Left forelimb (tissue), 1 donor: ENCODE measurements around the gene APC2.

Experiments used
- DNase-seq: peaks from one replicate; pipeline ENCODE4 v3.0.0-alpha.2; 2018; ENCODE audit warnings: low spot score

Gene APC2

DNA sequence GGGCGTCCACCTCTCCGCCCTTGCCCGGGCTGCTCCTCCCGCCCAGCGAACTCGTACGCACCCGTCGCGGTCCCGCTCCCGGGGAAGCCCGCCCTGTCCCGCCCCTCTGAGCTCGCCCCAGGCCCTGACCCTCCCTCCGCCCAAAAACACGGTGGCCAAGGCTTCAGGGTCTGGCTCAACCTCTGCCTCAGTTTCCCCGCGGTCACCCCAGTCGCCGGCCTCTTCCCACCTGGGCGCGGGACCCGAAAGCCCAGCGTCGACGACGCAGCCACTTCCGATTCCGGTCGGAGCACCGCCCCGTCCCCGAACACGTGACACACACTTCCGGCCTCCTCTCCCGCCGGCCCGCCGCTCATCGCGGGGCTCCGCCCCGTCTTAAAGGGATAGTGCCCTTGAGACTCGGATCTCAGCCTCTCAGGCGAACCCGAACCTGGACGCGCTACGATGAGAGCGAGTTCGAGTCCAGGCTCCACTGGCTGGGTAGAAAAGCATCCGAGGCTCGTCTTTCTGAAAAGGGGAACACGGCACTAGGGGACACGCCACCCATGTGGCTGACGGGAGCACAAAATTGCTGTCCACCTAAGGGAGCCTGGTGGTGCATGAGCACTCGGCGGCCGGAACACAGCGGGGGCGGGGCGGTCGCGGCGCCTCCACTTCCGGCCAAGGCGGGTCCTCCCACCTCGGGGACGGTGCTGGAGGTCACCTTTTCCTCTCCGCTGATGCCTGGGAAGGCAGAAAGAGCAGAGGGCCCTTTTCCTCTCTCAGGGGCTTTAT is 29.2 kb downstream of the APC2 start, which contains the start of gene C19orf25:
TSS of gene C19orf25 (minus strand) at position 282 of the 774 bp plus-strand sequence. CDS start 312 bp downstream, outside the sequence.
- DNase-seq = peak; percentile 94

DNA sequence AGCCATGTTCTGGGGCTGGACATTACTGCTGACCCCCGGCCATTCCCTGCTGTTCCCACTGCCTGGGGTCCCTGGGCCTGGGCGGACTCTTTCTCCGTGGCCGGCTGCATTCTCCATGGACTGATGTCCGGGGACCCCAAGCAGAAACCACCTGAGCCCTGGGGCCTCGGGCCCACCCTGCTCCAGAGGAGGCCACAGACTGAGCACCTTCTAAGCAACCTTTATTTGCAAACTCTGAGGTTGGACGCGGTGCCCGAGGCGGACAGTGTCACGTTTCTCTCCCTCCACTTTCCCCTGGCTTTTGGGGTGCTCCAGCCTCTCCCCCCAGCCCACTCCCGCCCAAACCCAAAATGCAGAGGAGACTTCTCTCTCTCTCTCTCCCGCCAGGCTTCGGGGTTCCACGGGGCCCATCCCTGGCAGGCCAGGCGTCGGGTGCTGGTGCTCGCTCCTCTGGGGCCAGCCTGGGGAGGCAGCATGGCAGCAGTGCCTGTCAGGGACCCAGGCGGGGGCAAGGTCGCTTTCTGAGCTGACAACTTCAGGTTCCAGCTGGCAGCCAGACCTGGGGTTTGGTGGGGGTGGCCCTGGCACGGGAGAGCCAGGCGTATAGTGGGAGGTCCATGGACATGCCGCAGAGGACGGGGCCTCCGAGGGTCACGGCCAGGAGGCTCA is 31.4 kb downstream of the APC2 start:
- no peak for DNase-seq

DNA sequence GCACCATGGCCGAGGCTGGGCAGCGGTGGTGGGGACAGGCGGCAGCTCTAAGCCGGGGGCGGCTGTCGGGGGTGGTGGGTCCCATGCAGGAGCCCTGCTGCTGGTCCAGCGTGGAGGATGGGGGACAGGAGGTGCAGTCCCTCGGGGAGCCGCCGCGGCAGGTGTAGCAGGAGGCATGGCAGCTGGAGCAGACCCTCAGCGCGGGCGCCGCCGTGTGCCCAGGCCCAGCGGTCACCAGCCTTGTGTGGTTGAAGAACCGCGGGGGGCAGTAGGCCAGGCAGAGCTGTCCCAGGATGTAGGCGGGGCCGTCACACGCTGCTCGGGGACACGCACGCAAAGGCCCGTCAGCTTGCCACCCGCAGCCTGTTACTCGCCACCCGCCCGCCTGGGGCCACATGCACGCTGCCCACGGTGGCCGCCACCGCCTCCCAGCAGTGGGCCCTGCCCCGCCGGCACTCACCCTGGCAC is 32.0 kb downstream of the APC2 start:
- no peak for DNase-seq

DNA sequence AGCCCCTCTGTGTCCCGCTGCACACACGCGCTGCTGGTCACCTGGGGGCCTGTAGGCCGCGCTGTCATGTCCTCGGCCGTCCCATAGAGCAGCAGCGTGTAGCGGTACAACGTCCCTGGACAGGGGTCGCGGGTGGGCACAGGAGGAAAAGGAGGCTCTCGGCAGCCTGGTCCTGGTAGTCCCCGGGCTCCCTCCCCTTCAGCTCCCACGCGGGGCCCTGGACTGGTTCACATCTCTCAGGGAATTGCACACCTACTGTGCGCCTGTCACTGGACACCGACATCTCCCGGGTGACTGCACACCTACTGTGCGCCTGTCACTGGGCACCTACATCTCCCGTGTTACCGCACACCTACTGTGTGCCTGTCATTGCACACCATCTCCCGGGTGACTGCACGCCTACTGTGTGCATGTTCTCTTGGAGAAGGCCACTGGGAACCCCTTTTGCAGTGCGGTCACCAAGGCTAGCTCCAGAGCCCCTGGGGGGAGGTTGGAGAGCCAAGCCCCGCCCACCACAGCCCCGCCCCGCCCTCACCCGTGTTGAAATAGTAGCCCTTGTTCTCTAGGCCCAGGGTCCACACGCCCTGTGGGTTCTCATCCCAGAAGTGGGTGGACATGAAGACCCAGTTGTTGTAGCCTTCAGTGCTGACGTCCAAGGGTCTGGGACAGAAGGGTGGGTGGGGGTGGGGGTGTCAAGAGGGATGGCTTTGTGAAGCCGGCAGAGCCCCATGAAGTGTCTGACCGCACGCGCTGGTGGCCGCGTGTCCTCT is 32.6 kb downstream of the APC2 start:
- DNase-seq = no peak

DNA sequence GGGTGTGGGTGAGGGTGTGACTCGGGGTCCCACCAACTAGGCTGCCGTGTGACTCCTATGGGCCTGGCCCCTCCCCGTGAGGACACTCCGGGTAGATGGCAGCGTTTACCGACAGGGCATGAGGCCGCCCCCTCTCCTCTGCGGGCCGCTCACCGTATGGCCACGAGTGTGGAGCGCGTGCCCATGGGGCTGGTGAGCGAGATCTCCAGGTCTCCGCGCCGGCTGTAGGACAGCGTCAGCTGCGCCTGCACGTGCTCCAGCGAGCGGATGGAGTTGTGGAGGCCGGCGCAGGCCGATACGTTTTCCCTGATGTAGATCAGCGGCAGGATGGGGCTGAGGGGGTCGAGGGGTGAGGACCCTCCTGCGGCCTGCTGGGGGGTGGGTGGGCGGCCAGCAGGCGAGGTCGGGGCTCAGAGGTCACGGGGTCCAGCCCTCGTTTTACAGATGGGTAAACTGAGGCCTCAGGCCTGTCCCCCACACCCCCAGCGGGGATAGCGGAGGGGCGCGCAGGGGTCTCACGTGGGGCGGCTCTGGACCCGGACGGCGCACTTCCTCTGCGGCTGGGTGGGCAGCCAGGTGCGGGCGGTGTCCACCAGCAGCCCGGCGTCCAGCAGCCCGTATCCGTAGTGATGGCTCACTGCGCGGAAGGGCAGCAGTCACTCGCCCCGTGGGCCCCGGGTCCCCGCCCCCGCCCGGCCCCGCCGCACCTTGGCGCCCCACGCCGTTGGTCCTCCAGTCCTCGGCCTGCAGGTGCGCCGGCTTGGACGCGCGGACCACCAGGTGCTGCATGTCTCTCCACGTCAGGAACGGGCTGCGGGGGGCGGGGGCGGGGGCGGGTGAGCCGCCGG is 33.4 kb downstream of the APC2 start:
- no peak for DNase-seq

DNA sequence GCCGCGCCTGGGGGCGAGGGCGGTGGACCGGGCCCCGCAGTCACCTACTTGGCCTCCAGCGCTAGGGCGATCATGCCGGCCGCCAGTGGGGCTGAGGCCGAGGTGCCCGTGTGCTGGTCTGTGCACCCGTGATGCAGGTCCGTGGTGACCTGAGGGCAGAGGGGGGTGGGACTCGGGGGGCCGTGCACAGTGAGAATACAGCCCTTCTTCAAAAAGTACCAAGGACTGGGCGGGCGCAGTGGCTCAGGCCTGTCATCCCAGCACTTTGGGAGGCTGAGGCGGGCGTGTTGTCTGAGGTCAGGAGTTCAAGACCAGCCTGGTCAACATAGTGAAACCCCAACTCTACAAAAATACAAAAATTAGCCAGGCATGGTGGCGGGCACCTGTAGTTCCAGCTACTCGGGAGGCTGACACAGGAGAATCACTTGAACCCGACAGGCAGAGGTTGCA is 34.1 kb downstream of the APC2 start:
- DNase-seq = no peak

DNA sequence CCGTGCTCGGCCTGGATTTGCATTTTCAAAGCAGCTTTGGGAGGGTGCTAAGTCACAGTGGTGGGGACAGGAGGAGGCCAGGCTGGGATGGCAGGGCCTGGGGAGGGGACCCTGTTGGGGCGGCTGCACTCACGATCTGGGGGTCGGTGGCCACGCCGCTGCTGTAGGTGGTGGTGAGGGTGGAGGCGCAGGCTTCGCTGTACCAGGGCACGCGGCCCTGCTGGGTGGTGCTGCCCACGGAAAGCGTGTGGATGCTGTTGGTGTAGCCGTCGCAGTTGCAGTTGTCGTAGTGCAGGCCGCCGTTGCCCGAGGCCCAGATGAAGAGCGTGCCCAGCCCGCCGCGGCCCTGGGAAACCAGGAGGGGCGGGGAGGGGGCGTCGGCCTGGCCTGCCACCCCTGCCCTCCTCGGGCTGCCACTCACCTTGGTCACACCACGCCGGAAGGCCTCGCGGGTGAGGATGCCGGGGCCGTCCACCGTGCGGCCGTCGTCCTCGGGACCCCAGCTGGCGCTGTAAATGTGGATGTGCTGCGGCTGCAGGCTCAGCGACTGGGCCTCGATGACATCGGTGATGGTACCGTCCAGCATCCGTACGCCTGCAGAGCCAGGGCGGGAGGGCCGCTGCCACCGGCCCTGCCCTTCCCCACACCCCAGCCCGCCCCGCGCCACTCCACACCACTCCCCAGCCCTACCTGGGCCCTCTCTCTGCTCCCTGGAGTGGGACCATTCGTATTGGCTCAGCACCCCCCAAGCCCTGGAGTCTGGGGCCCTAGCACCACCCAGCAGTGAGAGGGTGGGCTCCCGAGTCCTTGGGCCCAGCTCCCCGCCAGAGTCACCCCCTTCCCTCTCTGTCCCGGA is 37.0 kb downstream of the APC2 start:
- DNase-seq = no peak

DNA sequence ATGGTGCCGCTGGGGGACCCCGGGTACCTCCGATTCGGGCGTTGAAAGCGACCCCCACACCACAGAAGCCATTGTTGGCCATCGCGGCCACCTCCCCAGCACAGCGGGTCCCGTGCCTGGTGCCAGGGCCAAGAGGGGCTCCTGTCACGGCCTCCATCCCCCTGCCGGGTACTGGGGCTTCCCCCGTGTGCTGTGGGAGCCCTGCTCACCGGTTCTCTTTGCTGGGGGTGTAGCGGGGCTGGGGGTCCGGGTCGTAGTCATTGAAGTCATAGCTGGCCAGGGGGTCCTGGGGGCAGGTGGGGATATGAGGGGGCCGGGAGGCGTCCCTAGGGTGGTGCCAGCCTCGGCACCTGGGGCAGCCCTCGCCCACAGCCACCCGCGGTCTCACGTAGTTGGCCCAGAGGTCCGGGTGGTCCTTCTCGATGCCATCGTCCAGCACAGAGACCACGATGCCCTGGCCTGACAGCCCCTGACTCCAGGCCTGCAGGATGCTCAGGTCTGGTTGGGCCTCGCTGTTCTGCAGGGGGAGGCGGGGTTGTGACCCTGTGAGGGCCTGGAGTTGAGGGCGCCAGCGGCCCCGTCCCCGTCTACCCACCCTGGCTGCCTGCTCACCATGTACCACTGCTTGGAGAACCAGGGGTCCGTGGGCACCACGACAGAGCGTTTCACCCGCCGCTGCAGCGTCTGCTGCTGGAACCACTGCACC is 37.8 kb downstream of the APC2 start:
- no peak for DNase-seq

DNA sequence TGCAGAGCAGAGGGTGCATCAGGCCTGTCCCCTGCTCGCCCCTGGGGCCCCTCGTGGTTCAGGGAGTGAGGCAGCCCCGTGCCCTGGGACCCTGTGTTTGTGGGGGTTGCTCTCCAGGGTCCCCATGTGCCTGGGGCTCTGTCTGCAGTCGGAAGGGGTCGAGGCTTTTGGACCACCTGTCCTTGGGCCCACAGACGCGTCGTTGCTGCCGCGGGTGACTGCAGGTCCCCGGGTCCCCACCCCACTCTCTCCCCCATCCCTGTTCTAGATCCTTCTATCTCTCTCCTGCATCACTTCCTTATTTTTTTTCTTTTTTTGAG is 38.3 kb downstream of the APC2 start:
- no peak for DNase-seq

DNA sequence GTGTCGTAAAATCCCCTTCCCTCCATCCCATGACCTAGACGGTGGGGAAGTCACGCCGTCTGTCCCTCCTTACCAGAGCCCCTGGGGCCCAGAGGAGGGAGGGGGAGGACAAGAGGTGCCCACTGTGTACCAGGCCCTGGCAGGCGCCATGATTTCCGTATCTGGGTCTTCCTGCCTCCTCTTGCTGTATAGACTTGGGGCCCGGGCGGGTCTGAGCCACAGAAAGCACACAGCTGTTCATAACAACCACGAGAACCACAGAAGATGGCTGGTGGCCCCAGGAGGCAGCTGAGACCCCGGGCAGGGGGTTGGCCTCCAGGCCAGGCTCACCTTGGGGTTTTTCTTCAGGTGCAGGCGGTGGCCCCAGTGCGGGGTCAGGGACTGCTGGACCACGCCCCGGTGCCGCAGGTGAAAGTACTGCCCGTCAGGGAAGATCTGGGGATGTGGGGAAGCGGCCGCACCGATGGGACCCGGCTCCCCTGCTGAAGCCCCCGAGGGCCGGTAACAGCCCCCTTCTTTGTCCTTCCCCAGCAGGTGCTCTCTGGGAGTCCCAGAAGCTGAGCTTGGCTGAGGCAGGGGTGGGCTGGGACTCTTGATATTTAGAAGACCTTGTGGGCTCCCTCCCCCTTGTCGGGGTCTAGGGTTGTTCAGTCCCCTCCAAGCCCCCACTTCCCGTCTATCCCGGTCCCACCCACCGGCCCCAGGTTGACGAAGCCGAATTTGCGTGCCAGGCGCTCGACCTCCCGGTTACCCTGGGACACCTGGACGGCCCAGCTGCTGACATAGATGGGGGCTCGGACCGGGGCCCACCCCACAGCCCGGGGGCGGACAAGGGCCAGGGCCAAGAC is 39.8 kb downstream of the APC2 start:
- no peak for DNase-seq

DNA sequence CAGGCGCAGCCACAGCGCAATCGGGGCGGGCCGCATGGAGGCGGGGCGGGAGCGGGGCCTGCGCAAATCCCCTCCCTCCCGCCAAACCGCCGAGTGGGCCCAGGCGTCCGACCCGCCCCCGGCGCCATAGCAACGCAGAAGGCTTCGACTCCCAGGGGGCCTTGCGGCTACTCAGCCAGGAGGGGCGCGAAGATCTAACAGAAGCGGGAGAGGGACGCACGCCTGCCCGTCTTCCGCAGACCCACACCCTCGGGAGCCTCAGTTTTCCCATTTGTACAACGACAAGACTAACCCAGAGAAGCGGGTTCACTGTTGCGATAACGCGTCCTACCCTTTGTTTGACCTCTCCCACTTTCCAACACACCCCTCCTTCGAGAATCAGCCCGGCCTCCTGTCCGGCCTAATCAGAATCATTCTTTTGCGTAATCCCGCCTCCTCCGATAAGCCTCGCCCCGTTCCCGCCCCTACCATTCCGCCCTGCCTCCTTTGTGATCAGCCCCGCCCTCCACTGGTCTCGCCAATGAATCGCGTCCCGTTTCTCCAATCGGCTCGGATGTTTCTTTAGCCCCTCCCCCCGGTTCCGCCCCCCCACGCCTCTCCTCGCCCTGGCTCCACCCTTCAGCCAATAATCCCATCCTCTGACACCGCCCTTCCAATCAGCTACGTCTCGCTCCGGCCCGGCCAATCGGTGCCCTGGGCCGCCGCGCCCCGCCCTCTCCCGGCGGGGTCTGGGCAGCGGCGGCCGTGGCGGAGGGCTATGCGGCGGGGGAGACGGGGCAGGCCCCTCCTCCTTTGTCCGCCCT is 40.6 kb downstream of the APC2 start, which contains the start of gene PCSK4:
TSS of gene PCSK4 (minus strand) at position 40 of the 803 bp plus-strand sequence. CDS start at position 36, 4 bp downstream.
- DNase-seq = peak; percentile 100

DNA sequence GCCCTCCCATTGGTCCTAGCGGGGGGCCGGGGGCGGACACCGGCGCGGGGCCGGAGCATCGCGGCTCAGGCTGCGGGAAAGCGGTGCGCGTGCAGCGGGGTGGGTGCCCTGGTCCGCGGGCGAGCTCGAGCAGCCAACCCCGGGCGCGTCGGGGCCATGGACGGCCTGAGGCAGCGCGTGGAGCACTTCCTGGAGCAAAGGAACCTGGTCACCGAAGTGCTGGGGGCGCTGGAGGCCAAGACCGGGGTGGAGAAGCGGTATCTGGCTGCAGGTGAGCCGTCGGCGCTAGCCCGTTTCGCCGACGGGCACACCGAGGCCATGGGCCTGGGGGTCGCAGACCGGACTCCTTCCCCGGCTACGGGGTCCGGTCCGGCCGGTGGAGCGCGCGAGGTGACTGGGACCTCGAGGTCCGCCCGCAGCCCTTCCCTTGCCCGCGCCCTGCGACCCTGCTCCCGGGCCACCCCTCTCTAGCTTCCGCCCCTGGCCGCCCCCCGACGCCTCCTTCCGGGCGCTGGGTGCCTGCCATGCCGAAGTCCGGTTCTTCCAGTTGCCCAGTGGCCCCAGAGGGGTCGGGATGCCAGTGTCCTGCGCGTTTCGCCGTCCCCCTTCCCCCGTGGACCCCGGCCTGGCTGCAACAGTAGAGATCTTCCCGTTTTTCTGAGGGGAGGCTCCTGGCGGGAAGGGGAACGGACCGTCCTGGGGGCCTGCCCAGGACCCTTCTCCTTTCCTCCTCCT is 41.4 kb downstream of the APC2 start, which contains the start of gene REEP6:
TSS of gene REEP6 (plus strand) at position 68 of the 735 bp plus-strand sequence. CDS start at position 157, 89 bp downstream.
- DNase-seq = no peak

DNA sequence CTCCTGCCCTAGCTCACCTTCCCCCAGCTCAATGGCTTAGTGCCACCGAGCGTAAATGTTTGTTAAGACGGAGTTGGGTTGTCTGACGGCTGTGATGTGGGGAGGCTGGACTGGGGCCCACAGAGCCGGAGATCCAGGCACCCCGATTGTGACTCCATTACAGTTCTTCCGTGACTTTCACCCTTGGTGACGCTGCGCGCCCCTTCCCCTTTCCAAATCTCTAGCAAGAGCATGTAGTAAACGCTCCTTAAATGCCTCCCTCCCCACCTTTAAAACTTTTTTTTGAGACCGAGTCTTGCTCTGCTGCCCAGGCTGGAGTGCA is 41.9 kb downstream of the APC2 start:
- no peak for DNase-seq

DNA sequence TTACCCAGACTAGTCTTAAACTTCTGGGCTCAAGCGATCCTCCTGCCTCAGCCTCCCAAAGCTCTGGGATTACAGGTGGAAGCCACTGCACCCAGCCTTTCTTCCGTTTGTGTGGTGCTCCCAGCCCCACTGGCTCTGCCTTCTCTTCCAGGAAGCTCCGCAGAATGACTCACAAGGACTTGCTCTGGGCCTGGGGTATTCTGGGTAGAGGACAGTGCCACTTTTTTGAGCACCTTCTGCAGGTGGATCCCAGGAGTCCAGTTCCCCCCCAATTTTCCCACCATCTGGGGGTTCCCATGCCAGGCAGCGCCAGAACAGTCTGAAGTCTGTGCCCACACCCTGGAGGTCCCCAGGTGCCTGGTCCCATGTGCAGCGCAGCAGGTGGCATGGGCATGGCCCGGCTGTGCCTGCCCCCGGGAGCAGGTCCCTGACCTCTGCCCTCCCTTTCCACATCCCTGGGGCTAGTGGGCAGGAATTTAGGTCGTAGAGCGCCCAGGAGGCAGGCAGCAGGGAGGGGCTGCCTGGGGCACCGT is 42.6 kb downstream of the APC2 start:
- no peak for DNase-seq

DNA sequence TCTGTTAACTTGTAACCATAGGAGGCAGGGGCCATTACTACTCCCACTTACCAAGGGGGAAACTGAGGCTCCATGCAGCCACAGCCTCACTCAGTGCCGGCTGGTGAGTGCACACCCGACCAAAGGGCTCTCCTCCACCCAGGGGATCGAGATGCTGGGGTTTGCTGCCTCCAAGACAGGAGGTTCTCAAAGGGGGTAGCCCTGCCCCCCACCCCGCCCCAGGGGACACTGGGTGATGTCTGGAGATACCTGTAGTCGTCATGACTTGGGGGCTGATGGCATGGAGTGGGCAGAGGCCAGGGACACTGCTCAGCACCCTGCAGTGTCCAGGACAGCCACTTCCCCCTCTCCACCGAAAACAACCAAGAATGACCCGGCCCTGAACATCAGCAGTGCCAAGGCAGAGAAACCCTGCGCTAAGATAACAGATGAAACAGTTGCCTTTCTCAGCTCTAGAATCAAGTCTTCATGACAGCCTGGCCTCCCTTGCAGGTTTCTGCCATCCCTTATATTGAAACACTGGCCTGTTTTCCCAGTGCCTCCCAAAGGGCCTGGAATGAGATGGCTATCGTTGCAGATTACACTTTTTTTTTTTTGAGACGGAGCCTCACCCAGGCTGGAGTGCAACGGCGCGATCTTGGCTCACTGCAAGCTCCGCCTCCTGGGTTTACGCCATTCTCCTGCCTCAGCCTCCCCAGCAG is 44.3 kb downstream of the APC2 start:
- no peak for DNase-seq

DNA sequence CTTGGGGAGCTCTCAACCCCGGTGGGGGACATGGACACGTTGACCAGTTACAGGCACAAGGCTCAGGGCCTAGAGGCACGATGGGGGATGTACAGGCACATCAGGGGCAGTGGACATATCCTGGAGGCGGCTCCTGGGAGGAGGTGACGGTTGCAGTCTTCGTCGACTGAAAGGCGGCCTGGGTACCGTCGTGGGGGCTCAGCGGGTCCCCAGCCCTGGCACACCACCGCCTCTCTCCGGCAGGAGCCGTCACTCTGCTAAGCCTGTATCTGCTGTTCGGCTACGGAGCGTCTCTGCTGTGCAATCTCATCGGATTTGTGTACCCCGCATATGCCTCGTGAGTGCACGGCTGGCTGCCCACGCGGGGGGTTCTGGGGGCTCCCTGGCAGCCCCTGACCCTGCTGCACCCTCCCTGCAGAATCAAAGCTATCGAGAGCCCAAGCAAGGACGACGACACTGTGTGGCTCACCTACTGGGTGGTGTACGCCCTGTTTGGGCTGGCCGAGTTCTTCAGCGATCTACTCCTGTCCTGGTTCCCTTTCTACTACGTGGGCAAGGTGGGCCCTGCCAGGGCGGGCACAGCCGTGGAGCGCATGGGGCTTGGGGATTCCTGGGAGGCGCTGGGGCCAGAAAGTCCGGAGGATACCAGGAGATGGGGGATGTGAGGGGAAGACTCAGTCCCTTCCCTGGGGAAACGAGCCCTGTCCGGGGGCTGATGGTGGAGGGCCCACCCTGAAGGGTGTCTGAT is 45.3 kb downstream of the APC2 start:
- DNase-seq = no peak
